Activated naive CD4-positive, alpha-beta T cell treated with anti-CD3 and anti-CD28 coated beads, Interleukin-2, amount 10 ng/mL, durations not matched to agents 7 days and 5 days (primary cell): ENCODE results near the gene EPHA5.

Experiments used
- CTCF ChIA-PET: fragments of 350-600 bp; sonication (Branson Sonifier 250); formaldehyde crosslinking; loops from one replicate; lab custom pipeline; 2021; ENCODE audit warnings: antibody characterized with exemption; lab: Charles Lee
- DNase-seq: peaks from one replicate; pipeline ENCODE4 v3.0.0-alpha.2; 2020
- H3K27ac Mint-ChIP-seq: one replicate; pipeline ENCODE4 v1.8.0; 2021; ENCODE audit warnings: mild to moderate bottlenecking, moderate library complexity, mixed read lengths
- H3K27me3 Mint-ChIP-seq: one replicate; pipeline ENCODE4 v1.8.0; 2021; ENCODE audit warnings: mild to moderate bottlenecking, mixed read lengths
- H3K36me3 Mint-ChIP-seq: one replicate; pipeline ENCODE4 v1.8.0; 2021; ENCODE audit warnings: mixed read lengths
- H3K4me1 Mint-ChIP-seq: one replicate; pipeline ENCODE4 v1.8.0; 2021; ENCODE audit warnings: mixed read lengths
- H3K4me3 Mint-ChIP-seq: one replicate; pipeline ENCODE4 v1.8.0; 2021; ENCODE audit warnings: mild to moderate bottlenecking, moderate library complexity, mixed read lengths
- H3K9me3 Mint-ChIP-seq: one replicate; pipeline ENCODE4 v1.8.0; 2021; ENCODE audit warnings: mixed read lengths

EPHA5 gene

DNA sequence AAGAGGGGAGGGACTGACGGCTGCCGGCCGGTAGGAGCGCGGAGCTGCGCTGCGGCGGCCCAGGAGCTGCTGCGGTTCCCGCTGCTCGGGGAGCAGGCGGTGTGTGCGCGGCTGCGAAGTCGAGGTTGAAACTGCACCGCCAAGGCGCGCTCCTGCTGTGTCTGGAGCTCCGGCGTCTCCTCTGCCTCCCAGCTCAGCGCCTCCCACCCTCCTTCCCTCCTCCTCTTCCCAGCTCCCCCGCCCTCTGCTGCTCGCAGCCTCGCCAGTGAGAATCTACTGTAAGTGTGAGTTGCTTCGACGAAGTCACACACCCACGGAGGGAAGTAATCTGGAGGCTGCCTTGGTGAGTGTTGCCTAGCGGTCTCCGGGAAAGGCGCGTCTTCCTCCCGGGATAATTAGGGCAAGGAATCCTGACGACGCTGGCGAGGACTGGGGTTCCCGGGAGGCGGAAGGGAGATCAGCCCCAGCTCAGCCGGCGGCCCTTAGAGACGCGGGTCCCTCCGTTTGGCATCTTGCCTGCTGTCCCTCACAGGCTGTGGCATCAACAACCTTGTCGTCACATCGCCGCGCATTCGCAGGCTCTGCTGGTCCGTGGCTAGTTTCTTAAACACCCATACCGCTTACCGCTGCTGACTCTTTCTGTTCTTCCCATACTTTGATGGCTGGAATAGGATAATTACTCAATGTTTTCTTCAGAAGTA lies at the start of gene EPHA5:
Gene EPHA5, minus strand, starts transcription at position 159 of the 701 bp plus-strand sequence. CDS start 747 bp downstream, outside the sequence.
- Mint-ChIP-seq H3K9me3 (no peaks in the 10 kb centered on the region), H3K27me3 (peaks cover 37% of the 10 kb centered on the region), H3K27ac (peak within 1 kb of the TSS; percentile 35), H3K36me3 (peaks cover 2% of the 10 kb centered on the region), H3K4me3 (no peak within 1 kb of the TSS), H3K4me1 (peaks cover 4% of the 10 kb centered on the region)
- DNase-seq, result no peak
- CTCF ChIA-PET, result no interaction called here

DNA sequence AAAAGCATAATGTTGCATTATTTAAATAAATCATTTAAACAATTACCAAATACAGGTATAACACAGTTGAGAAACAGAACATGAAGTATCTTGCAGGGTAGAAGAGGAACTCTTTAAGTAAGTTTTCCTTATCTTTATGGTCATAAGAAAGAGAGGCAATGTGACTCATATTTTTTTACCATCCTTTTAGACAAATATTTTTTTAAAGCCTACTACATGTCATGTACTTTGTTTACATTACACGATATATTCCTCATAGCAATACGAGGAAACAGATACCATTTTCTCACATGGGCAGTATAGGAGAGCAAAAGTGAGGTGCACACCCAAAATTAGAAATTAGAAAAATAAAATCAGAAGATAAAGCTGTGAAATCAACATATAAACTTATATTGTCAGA lies 49.3 kb upstream of the EPHA5 start:
- no peaks in the 10 kb centered on the region for H3K27me3 Mint-ChIP-seq
- H3K9me3 Mint-ChIP-seq, result peaks cover 4% of the 10 kb centered on the region
- H3K4me1 Mint-ChIP-seq, result no peaks in the 10 kb centered on the region
- CTCF ChIA-PET, result no interaction called here
- H3K36me3 Mint-ChIP-seq, result no peaks in the 10 kb centered on the region
- no peak for DNase-seq
- no peak overlapping the region for H3K4me3 Mint-ChIP-seq
- H3K27ac Mint-ChIP-seq, result no peak overlapping the region

DNA sequence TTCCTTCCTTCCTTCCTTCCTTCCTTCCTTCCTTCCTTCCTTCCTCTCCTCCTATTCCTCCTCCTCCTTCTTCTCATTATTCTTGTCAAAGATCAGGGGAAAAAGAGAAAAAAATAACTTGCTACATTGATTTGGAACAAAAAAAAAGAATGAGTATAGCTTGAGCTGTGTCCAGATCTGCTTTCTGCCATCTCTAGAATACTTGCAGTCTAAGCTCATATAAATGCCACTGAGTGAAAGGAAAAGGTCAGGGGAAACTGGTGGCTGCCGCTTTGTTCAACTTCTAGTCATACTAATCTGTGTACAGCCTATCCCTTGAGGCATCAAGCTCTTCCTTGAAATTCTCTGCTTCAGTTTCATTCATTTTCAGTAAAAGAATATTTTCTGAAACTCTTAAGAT lies 28.3 kb upstream of the EPHA5 start:
- Mint-ChIP-seq H3K27ac (no peak overlapping the region), H3K9me3 (no peaks in the 10 kb centered on the region), H3K4me1 (no peaks in the 10 kb centered on the region), H3K4me3 (no peak overlapping the region), H3K36me3 (no peaks in the 10 kb centered on the region), H3K27me3 (no peaks in the 10 kb centered on the region)
- CTCF ChIA-PET, result no interaction called here
- no peak for DNase-seq

DNA sequence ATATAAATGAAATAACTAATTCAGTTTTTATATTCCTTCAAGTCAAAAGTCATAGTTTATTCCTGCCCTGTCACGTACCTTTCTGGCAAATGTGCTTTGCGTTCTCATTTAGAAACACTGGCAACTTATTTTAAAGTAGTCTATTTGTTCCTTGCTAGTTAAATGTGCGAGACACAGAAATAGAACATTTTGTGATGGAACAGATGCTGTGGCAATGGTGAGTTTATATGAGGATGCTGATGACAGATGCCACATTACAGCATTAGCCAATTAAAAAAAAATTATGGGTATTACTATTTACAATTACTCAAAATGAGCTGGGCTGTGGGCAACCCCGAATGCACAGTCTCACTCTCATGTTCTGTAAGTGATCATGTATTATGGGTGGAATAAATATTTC lies 26.1 kb upstream of the EPHA5 start:
- CTCF ChIA-PET, result no interaction called here
- H3K9me3 Mint-ChIP-seq, result no peaks in the 10 kb centered on the region
- no peak overlapping the region for H3K27ac Mint-ChIP-seq
- DNase-seq, result no peak
- H3K4me1 Mint-ChIP-seq, result no peaks in the 10 kb centered on the region
- H3K36me3 Mint-ChIP-seq, result no peaks in the 10 kb centered on the region
- no peak overlapping the region for H3K4me3 Mint-ChIP-seq
- H3K27me3 Mint-ChIP-seq, result no peaks in the 10 kb centered on the region

DNA sequence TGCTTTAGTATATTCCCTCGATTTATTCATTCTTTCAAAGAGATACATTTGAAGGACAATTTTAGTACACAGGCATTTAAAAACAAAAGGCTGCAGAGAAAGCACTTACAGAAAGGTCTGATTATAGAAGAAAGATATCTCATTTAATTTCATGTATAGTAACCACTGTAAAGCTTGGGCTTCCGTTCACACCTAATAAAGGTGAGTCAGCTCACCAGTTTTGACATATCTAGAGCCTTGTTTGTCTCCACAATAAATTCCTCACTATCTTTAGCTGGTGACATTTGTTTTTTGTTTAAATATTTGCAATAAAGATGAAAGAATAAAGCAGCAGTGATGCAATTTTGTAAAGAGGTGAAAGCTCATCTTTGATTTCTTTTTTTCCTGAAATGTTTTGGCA lies 1.1 kb upstream of the EPHA5 start:
- no peak overlapping the region for H3K27ac Mint-ChIP-seq
- H3K27me3 Mint-ChIP-seq, result peaks cover 37% of the 10 kb centered on the region
- DNase-seq, result no peak
- H3K4me1 Mint-ChIP-seq, result peaks cover 4% of the 10 kb centered on the region
- no peaks in the 10 kb centered on the region for H3K9me3 Mint-ChIP-seq
- H3K4me3 Mint-ChIP-seq, result no peak overlapping the region
- CTCF ChIA-PET, result no interaction called here
- peaks cover 2% of the 10 kb centered on the region for H3K36me3 Mint-ChIP-seq

DNA sequence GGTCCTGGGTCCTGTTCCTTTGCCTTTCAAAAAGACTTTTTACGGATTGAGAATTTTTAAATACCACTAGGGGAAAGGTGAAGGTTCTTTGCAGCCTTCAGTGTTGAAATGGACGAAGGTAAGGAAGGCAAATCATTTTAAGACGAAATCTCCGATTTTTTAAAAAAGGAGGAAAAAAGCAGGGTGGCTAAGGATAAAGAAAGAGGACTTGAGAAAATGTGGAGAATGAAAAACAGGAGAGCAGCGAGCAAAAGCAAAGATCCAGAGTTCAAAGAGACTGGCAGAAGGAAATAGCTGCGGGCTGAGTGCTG lies 314 bp downstream of the EPHA5 start:
- H3K27me3 Mint-ChIP-seq, result peaks cover 37% of the 10 kb centered on the region
- CTCF ChIA-PET, result no interaction called here
- no peak for DNase-seq
- H3K36me3 Mint-ChIP-seq, result peaks cover 2% of the 10 kb centered on the region
- no peaks in the 10 kb centered on the region for H3K9me3 Mint-ChIP-seq
- H3K4me3 Mint-ChIP-seq, result no peak overlapping the region
- peak overlapping the region; percentile 35 for H3K27ac Mint-ChIP-seq
- H3K4me1 Mint-ChIP-seq, result peaks cover 4% of the 10 kb centered on the region

DNA sequence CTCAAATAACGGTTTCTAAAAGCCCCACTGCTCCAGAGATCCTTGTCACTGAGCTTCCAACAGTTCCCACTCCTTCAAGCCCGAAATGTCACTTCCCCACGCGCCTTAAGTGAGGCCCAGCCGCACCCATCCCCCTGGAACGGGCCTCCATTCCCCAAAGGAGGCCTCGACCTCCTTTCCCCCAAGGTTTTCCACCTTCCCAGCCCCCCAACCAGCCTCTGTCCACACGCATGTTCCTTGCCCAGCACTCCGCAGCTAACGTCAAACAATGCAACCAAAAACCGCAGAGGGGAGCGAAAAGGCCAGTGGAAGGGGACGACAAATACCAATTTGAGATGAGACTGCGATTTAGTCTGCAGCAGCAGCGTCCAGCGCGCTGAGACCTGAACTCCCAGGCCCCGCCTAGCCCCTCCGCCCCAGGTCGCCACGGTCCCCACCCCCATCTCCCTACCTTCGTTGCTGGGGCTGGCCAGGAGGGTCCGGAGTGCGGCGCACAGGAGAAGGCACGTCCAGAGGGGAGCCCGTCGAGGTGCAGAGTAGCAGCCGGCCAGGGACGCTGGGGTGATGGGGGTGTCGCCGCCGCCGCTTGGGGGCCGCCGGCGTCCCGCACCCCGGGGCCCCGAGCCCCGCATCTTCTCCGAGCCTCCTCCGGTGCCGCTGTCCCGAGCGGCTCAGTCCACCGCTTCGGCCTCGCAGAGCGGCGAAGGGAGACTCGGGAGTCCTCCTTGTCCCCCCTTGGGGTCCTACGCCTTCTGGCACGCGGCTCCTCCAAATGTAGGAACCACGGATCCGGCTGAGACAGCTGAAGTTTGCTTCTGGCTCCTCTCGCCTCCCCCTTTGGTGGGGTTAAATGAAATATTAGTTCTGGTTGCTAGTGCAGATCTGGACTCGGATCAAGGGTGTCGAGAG lies 924 bp downstream of the EPHA5 start:
- Mint-ChIP-seq H3K27me3 (peaks cover 37% of the 10 kb centered on the region), H3K27ac (peak overlapping the region; percentile 35), H3K4me3 (no peak overlapping the region), H3K36me3 (peaks cover 2% of the 10 kb centered on the region), H3K9me3 (no peaks in the 10 kb centered on the region), H3K4me1 (peaks cover 4% of the 10 kb centered on the region)
- CTCF ChIA-PET, result no interaction called here
- no peak for DNase-seq

DNA sequence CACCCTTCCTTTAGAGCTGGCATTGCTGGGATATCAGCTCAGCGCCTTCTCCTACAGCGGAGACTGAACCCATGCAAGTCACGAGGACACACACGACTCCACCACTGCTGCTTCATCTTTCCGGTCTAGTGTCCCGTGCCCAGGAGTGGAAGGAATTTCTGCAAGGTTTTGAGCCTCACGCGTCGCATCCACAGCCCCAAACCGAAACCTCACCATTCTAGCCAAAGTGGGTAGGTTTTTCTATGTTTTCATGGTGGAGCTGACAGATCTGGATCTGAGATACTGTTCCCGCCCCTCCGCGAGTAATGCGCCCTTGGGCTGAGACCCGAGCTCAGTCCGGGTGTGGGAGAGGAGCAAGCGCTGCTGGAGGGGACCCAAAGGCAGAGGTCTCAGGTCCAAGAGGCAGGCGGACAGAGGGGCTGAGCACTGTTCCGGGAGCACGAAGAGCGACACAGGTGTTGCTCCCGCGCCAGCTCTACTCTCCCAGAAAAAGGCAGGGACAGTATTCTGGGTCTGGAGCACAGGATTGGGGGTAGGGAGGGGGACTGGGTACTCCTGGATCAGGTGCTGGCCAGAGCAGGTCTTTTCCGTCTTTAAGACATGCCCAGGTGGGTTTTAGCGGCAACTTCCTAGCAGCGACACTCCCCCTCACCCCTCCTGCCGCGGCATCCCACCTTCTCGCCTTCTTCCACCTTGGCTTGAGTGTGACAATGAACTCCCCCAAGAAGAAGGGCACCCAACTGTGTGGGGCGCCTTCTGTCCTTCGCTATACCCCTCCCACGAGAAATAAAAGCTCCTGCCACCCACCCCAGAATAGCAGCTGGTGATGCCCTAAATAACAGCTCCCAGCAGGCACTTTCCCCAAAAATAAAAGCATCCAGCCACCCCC lies 1.8 kb downstream of the EPHA5 start:
- peaks cover 37% of the 10 kb centered on the region for H3K27me3 Mint-ChIP-seq
- no peaks in the 10 kb centered on the region for H3K9me3 Mint-ChIP-seq
- H3K36me3 Mint-ChIP-seq, result peaks cover 2% of the 10 kb centered on the region
- no peak overlapping the region for H3K4me3 Mint-ChIP-seq
- H3K27ac Mint-ChIP-seq, result no peak overlapping the region
- no peak for DNase-seq
- CTCF ChIA-PET, result no interaction called here
- H3K4me1 Mint-ChIP-seq, result peaks cover 4% of the 10 kb centered on the region

DNA sequence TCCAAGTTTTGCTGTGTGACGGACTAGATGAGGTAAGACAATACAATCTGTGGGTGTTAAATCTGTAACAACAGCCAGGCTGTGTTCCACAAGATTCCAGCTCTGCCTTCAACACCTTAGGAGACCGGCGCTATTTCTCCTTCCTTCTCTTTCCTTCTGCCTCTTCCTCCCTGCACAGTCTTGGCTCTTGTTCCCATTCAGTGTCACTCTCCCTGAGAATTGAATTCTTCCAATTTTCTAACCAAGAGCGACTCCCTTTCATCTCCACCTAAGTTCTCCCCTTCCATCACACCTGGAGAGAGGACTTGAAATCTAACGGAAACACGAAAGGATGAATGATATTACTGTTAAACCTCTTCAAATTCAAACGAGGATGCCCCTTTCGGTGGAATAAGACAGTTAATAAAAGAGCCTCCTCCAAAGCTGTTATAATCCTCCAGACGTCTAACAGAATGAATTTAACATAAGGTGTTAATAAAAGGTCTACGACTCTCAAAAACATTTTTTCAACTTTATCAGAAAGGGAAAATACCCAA lies 2.7 kb downstream of the EPHA5 start:
- Mint-ChIP-seq H3K27ac (no peak overlapping the region), H3K4me1 (peaks cover 4% of the 10 kb centered on the region), H3K4me3 (no peak overlapping the region), H3K36me3 (peaks cover 2% of the 10 kb centered on the region), H3K9me3 (no peaks in the 10 kb centered on the region), H3K27me3 (peaks cover 37% of the 10 kb centered on the region)
- CTCF ChIA-PET, result no interaction called here
- DNase-seq, result no peak

DNA sequence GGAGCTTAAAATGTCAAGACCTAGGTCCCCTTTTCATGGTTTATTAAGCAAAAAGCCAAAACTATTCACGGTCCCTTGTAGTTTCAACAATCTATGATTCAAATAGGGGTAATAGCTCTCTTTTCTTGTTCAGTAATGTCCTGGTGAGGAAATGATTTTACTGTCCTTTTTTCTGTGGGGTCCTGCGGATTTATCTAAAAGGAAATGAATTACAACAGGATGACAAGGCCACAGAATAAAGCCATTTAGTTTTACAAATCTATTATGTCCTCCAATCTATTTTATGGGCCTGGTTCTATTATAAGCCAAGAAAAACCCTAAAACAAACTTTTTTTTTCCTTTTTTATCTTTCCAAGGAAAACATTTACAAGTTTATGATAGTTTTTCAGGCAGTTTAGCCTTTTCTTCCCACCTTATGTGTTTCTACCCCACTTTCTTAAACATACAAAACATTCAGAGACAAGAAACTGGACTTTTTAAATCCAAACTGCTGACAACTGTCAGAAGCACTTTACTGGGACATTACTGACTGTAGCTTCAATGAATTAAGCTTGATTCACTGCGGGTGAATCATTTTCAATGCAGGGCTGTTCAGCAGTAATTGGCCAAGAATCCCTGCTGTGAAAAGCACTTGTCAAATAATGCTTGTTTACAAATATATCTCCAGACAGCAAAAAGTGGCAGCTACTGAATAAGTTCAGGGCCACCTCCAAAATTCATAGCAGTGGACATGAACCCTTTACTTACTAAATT lies 4.3 kb downstream of the EPHA5 start:
- no peak overlapping the region for H3K4me3 Mint-ChIP-seq
- H3K9me3 Mint-ChIP-seq, result no peaks in the 10 kb centered on the region
- no peak for DNase-seq
- peaks cover 2% of the 10 kb centered on the region for H3K36me3 Mint-ChIP-seq
- CTCF ChIA-PET, result no interaction called here
- H3K27ac Mint-ChIP-seq, result no peak overlapping the region
- peaks cover 37% of the 10 kb centered on the region for H3K27me3 Mint-ChIP-seq
- H3K4me1 Mint-ChIP-seq, result peaks cover 4% of the 10 kb centered on the region

DNA sequence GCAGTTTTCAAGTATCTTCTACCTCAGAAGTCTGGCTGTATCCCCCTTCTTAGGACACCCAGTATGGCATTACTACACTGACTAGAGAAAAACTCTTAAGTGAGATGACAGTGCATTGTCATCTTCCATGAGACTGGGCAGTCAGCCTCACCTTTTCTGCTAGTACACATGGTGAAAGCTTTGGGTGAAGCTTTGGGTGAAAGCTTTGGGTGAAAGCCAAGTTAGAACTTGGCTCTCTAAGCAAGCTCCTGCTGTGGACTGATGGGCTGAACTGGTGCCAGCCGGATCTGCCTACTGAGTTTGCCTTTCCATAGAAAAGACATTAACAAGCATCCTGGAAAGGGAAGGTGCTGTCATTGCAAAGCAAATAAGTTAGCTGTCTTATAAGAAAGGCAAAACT lies 8.8 kb downstream of the EPHA5 start:
- Mint-ChIP-seq H3K4me1 (no peaks in the 10 kb centered on the region), H3K4me3 (no peak overlapping the region), H3K9me3 (no peaks in the 10 kb centered on the region), H3K27ac (no peak overlapping the region), H3K27me3 (no peaks in the 10 kb centered on the region), H3K36me3 (no peaks in the 10 kb centered on the region)
- CTCF ChIA-PET, result no interaction called here
- no peak for DNase-seq

DNA sequence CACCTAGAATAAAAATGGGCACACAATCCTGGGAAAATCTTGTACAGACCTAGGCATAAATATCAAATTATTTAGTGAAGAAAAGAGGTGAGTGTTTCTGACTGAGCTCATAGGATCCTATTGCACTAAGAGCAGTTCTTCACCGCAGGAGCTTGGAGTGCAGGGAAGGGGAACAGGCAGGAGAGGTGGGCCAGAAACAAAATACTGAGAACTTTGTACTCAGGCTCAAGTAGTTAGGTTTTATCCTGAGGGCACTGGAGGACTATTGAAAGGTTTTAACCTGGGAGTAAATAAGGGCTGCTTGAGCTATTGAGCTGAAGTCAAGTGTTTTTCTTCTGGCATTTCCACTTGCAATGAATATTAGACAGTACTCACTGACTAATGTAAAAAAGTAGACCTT lies 12.2 kb downstream of the EPHA5 start:
- CTCF ChIA-PET, result no interaction called here
- DNase-seq, result no peak
- Mint-ChIP-seq H3K27me3 (no peaks in the 10 kb centered on the region), H3K36me3 (no peaks in the 10 kb centered on the region), H3K27ac (no peak overlapping the region), H3K4me1 (no peaks in the 10 kb centered on the region), H3K4me3 (no peak overlapping the region), H3K9me3 (no peaks in the 10 kb centered on the region)

DNA sequence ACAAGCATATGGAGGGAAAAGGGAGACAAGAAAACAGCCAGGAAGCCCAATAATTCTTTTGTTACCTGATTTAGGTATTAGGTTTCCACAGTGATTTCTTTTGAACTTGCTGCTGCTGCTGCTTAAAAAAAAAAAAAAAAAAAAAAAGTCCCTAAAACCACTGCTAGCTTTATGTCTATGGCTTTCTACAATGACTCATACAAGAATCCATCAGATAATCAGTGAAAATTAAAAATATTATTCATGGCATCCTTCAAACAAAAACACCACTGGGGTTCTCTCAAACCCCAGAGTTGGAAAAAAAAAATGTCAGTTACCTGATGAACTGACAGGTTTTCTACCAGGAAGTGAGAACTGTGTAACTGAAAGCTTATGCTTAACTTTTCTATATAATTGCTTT lies 14.3 kb downstream of the EPHA5 start:
- no peak overlapping the region for H3K27ac Mint-ChIP-seq
- CTCF ChIA-PET, result no interaction called here

More for the DNA sequence above, 14.3 kb downstream of the EPHA5 start:
- DNase-seq, result no peak
- H3K27me3 Mint-ChIP-seq, result no peaks in the 10 kb centered on the region
- no peaks in the 10 kb centered on the region for H3K9me3 Mint-ChIP-seq
- H3K4me1 Mint-ChIP-seq, result no peaks in the 10 kb centered on the region
- no peaks in the 10 kb centered on the region for H3K36me3 Mint-ChIP-seq
- H3K4me3 Mint-ChIP-seq, result no peak overlapping the region
